K562 (cell line): ENCODE results near the gene SMIM22. TPM values are rescaled to one million over a fixed set of nuclear protein-coding genes. Genes with fewer than 3 reads are reported as not detected.

Experiments used
- ERF ChIP-seq: fragments of 450-650 bp; formaldehyde crosslinking; IDR thresholded peaks from 2 replicates; pipeline ENCODE4 v1.4.0; 2020; ENCODE audit warnings: mild to moderate bottlenecking, mixed read lengths
- ETV1 ChIP-seq: fragments of 450-650 bp; conservative IDR thresholded peaks from 2 replicates; pipeline ENCODE4 v1.6.1; 2016; ENCODE audit warnings: missing genetic modification characterization, control low read depth, low read depth, missing compliant biosample characterization
- MAFG ChIP-seq: fragments of 450-650 bp; conservative IDR thresholded peaks from 2 replicates; pipeline ENCODE4 v1.6.1; 2016; ENCODE audit warnings: missing genetic modification characterization, missing compliant biosample characterization
- MAX ChIP-seq: sonication (generic); formaldehyde crosslinking; IDR thresholded peaks from 2 replicates; pipeline ENCODE4 v1.9.0; 2022; ENCODE audit warnings: mild to moderate bottlenecking, missing genetic modification reagents
- MXD1 ChIP-seq: fragments of 250-450 bp; sonication (Bioruptor Pico); IDR thresholded peaks from 2 replicates; pipeline ENCODE4 v1.8.0; 2021; ENCODE audit warnings: borderline replicate concordance, mild to moderate bottlenecking, moderate library complexity; ENCODE audit not compliant: poor library complexity, severe bottlenecking
- MYNN ChIP-seq, 2 experiments: sonication (generic); formaldehyde crosslinking in 1 of 2; IDR thresholded peaks; 2 replicates each; pipeline versions ENCODE4 v1.5.0 to v1.6.1; 2016 to 2020; ENCODE audit warnings: antibody characterized with exemption in 1 of 2, missing genetic modification reagents in 1 of 2
- NCOA2 ChIP-seq, 2 experiments: fragments of 450-650 bp; IDR thresholded peaks; 2 replicates each; pipeline ENCODE4 v1.6.1; 2018; ENCODE audit warnings: mild to moderate bottlenecking in 2 of 2, moderate library complexity in 1 of 2; ENCODE audit not compliant: partially characterized antibody in 2 of 2
- NCOR1 ChIP-seq: fragments of 450-650 bp; IDR thresholded peaks from 2 replicates; pipeline ENCODE4 v1.6.1; 2016; ENCODE audit warnings: mild to moderate bottlenecking, moderate library complexity
- PBX2 ChIP-seq, 2 experiments: IDR thresholded peaks in 1 of 2; conservative IDR thresholded peaks in 1 of 2; 2 replicates each; pipeline ENCODE4 v1.6.1; 2016; ENCODE audit warnings: low read depth in 2 of 2, mild to moderate bottlenecking in 1 of 2, missing compliant biosample characterization in 1 of 2, missing genetic modification characterization in 1 of 2, moderate library complexity in 1 of 2
- RBM39 ChIP-seq: fragments of 200-400 bp; formaldehyde crosslinking; optimal IDR thresholded peaks from 2 replicates; pipeline ENCODE3; 2018; ENCODE audit warnings: low read depth, low read length
- STAT5B ChIP-seq: fragments of 250-450 bp; sonication (Bioruptor Pico); IDR thresholded peaks from 2 replicates; pipeline ENCODE4 v1.8.0; 2021; ENCODE audit warnings: mild to moderate bottlenecking, inconsistent platforms
- ZBTB40 ChIP-seq, 2 experiments: fragments of 450-650 bp in 1 of 2; sonication (generic) in 1 of 2; formaldehyde crosslinking in 1 of 2; IDR thresholded peaks; 2 replicates each; pipeline versions ENCODE4 v1.7.1 to v1.9.0; 2016 to 2022; ENCODE audit warnings: inconsistent platforms in 1 of 2, mild to moderate bottlenecking in 1 of 2, missing genetic modification reagents in 1 of 2
- polyA plus RNA-seq, 8 experiments: library from polyadenylated mRNA; depleted of rRNA in 4 of 8; stranded (reverse) in 5 of 8; unstranded in 3 of 8; fragments of >200 nt; fragmentation: Nextera tagmentation in 2 of 8; fragmentation: Illumina TruSeq in 1 of 8; extraction: Ambion mirVana in 2 of 8; extraction: Trizol in 1 of 8; gene quantifications; 2 replicates each; pipeline versions ENCODE4 v1.2.1 to v1.2.3, GENCODE V29; 2011 to 2014; ENCODE audit warnings: inconsistent platforms in 1 of 8, missing spikeins in 1 of 8
- total RNA-seq, 7 experiments: library from RNA; depleted of rRNA in 6 of 7; stranded (reverse); fragments of >200 nt in 6 of 7; fragmentation: Illumina TruSeq in 2 of 7; extraction: Trizol in 2 of 7; gene quantifications; 2 replicates each; pipeline versions ENCODE4 v1.2.1 to v1.2.3, GENCODE V29; 2011 to 2021; ENCODE audit warnings: low replicate concordance in 1 of 7

The SMIM22 gene
- total and polyA plus RNA-seq, 9 of the 15 experiments (the other 6 are each of a cell fraction or from before 2014, with no cell fraction given), result not detected

- TF ChIP-seq MAX (CRISPR knock-in tag) (no peak), STAT5B (CRISPR knock-in tag) (no peak), MYNN (IDR thresholded peaks at IDR 0.05) (no peak), MYNN (CRISPR knock-in tag; IDR thresholded peaks at IDR 0.05) (no peak), ZBTB40 (IDR thresholded peaks at IDR 0.05) (no peak), ZBTB40 (CRISPR knock-in tag; IDR thresholded peaks at IDR 0.05) (no peak), NCOA2 (IDR thresholded peaks at IDR 0.05; ENCODE audit: partially characterized antibody in 2 of 2) (no peak), RBM39 (no peak), ETV1 (tag) (peak; percentile 23; the same call in 1 of the 2 replicates), MXD1 (CRISPR knock-in tag) (no peak), PBX2 (CRISPR knock-in tag; IDR thresholded peaks at IDR 0.05; ENCODE audit: low read depth) (no peak), PBX2 (tag; conservative IDR thresholded peaks at IDR 0.05; ENCODE audit: low read depth) (no peak), MAFG (tag) (no peak), NCOR1 (no peak), ERF (CRISPR knock-in tag) (no peak)
These were observed 27.2 kb upstream of the SMIM22 start (continued) for GRCh38 chr16:4767872-4768548.
